Stomach (tissue), 9 donors: ENCODE measurements around the gene CD81. TPM values are rescaled to one million over a fixed set of nuclear protein-coding genes. Genes with fewer than 3 reads are reported as not detected.
"Not testable (repeated sequence)": the region's sequence is repeated elsewhere in the genome, so short reads cannot be mapped to it uniquely, and the experiment has no call there.

ENCODE experiments used
- DNase-seq, 2 donors: peaks; one replicate each; pipeline versions ENCODE4 v3.0.0 to v3.0.0-alpha.2; 2013 to 2019
- H3K27ac ChIP-seq, 5 donors: fragments of 200-600 bp in 4 of 5; sonication (generic) in 4 of 5; one replicate each; pipeline ENCODE4 v1.5.1; 2013 to 2019; ENCODE audit warnings: mild to moderate bottlenecking in 1 of 5, moderate library complexity in 1 of 5
- H3K27me3 ChIP-seq, 3 donors: fragments of 200-600 bp; sonication (generic); one replicate each; pipeline ENCODE4 v1.5.1; 2017 to 2019; ENCODE audit warnings: mixed run types in 1 of 3
- H3K36me3 ChIP-seq, 4 donors: fragments of 200-600 bp; sonication (generic); 1 replicate in 3 of 4; 2 replicates in 1 of 4; pipeline ENCODE4 v1.5.1; 2016 to 2019
- H3K4me1 ChIP-seq, 4 donors: fragments of 200-600 bp; sonication (generic); one replicate each; pipeline ENCODE4 v1.5.1; 2016 to 2019
- H3K4me3 ChIP-seq, 4 donors: fragments of 200-600 bp; sonication (generic) in 3 of 4; one replicate each; pipeline ENCODE4 v1.5.1; 2016 to 2019; ENCODE audit warnings: mild to moderate bottlenecking in 1 of 4
- H3K9me3 ChIP-seq, 4 donors: fragments of 200-600 bp; sonication (generic); one replicate each; pipeline ENCODE4 v1.5.1; 2016 to 2019
- CTCF ChIP-seq, 7 experiments: fragments of 450-650 bp in 4 of 7; fragments of 200-600 bp in 3 of 7; sonication (generic) in 3 of 7; IDR thresholded peaks; one replicate each; pipeline ENCODE4 v1.5.1; 2016 to 2019; ENCODE audit warnings: antibody characterized with exemption in 7 of 7, control low read depth in 2 of 7, mild to moderate bottlenecking in 1 of 7
- EP300 ChIP-seq: sonication (generic); formaldehyde crosslinking; IDR thresholded peaks from one replicate; pipeline ENCODE4 v1.6.1; 2017; ENCODE audit warnings: antibody characterized with exemption
- POLR2A ChIP-seq, 4 donors: fragments of 450-650 bp; IDR thresholded peaks; one replicate each; pipeline ENCODE4 v1.6.1; 2016; ENCODE audit warnings: antibody characterized with exemption in 4 of 4, control low read depth in 2 of 4, mild to moderate bottlenecking in 1 of 4, moderate library complexity in 1 of 4
- POLR2AphosphoS5 ChIP-seq, 3 donors: sonication (generic); formaldehyde crosslinking; IDR thresholded peaks; one replicate each; pipeline ENCODE4 v1.6.1; 2016; ENCODE audit warnings: antibody characterized with exemption in 3 of 3
- WGBS, 5 donors: extraction: QIAGEN DNeasy Blood & Tissue Kit in 3 of 5; methylation state at CpG; one replicate each; pipeline versions ENCODE4 v1.1.5 to v1.1.7; 2013 to 2018; 5-methylcytosine and 5-hydroxymethylcytosine counted together
- intact Hi-C: fragments of 100-400 bp; cut with DNase I; formaldehyde crosslinking; loops from one replicate; pipeline ENCODE4 v1.15.1; 2023; ENCODE audit warnings: low total_unique reads
- polyA plus RNA-seq, 3 donors: library from polyadenylated mRNA; stranded (reverse); fragments of 200-250 nt; gene quantifications; one replicate each; pipeline ENCODE4 v1.2.3, GENCODE V29; 2013
- total RNA-seq, 5 donors: library from RNA; depleted of rRNA; stranded (reverse); fragments of >200 nt; gene quantifications; one replicate each; pipeline versions ENCODE4 v1.1.0 to v1.2.3, GENCODE V29; 2014 to 2016
- donor health status: healthy with polysubstance abuse.
- donor health status: Bipolar disorder and iron deficiency.
- donor health status: healthy.

The CD81 gene
- total and polyA plus RNA-seq, 8 donors, result 95.0 to 327 (median 223) TPM

GRCh38 chr11:2355000-2355644 is 22.0 kb upstream of the CD81 start:
- no peak overlapping the region for H3K4me3 ChIP-seq
- TF ChIP-seq POLR2AphosphoS5 (IDR thresholded peaks at IDR 0.05), result no peak
- TF ChIP-seq EP300, result no peak
- no peak for TF ChIP-seq POLR2A (IDR thresholded peaks at IDR 0.05)
- no peak for TF ChIP-seq CTCF (IDR thresholded peaks at IDR 0.05)
- intact Hi-C loops, result no loop called here
- no peak for DNase-seq
- 73 to 81% (median 76%) methylated on average over 6 to 7 of the region's 7 CpGs for WGBS, 5 donors
- H3K36me3 ChIP-seq, result no peaks in the 10 kb centered on the region
- H3K9me3 ChIP-seq, result peaks cover 0 to 5% (median 0%) of the 10 kb centered on the region in 4 donors
- no peak overlapping the region for H3K27ac ChIP-seq
- no peaks in the 10 kb centered on the region for H3K27me3 ChIP-seq
- no peaks in the 10 kb centered on the region for H3K4me1 ChIP-seq

DNA sequence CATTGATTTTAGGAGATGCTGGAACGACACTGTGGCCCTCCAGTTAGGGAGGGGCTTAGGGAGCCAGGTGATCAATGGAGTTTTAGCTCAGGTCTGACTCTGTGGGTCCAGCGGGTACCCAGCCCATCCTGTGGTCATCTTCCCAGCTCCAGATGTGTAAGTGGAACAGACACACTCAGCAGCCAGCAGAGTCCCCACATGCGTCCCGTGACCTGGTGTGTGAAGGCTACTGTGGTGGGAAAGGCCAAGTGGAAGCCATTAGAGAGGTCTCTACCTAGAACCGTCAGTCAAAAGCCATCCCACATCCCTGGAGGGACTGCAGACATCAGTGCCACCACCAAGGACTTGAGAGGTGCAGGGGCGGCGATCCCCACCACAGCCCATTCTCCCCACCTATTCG is 19.9 kb upstream of the CD81 start:
- intact Hi-C loops, result no loop called here
- H3K9me3 ChIP-seq, result no peaks in the 10 kb centered on the region
- H3K4me3 ChIP-seq, result no peak overlapping the region
- no peaks in the 10 kb centered on the region for H3K4me1 ChIP-seq
- no peak for DNase-seq
- H3K27ac ChIP-seq, result no peak overlapping the region
- no peak for TF ChIP-seq CTCF (IDR thresholded peaks at IDR 0.05)
- no peak for TF ChIP-seq EP300
- TF ChIP-seq POLR2A (IDR thresholded peaks at IDR 0.05), result no peak
- no peaks in the 10 kb centered on the region for H3K36me3 ChIP-seq
- H3K27me3 ChIP-seq, result no peaks in the 10 kb centered on the region
- 57 to 88% (median 73%) methylated on average over 5 to 8 of the region's 8 CpGs for WGBS, 5 donors

DNA sequence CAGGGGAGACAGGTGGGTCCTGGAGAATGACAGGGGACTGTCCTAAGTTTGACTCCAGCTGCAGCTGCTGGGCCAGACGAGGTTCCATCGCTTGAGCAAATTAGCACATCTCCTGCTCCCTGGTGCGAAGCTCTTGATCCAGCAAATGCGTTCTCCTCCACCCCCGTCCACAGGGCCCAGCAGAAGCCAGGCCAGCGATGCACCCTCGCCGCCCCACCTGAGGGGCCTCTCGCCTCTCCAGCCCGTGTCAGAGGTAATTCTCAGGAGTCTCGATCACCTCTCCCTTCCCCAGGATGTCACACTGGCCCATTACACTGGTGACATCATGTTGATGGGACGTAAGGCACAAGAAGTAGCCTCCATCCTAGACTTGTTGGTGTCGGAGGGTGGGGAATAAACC is 19.5 kb upstream of the CD81 start:
- H3K27me3 ChIP-seq, DNase-seq, H3K4me1 ChIP-seq, H3K36me3 ChIP-seq, intact Hi-C loops, H3K4me3 ChIP-seq, H3K9me3 ChIP-seq, H3K27ac ChIP-seq: not testable (repeated sequence)
- 90 to 94% (median 93%) methylated on average over 10 to 13 of the region's 13 CpGs for WGBS, 5 donors

DNA sequence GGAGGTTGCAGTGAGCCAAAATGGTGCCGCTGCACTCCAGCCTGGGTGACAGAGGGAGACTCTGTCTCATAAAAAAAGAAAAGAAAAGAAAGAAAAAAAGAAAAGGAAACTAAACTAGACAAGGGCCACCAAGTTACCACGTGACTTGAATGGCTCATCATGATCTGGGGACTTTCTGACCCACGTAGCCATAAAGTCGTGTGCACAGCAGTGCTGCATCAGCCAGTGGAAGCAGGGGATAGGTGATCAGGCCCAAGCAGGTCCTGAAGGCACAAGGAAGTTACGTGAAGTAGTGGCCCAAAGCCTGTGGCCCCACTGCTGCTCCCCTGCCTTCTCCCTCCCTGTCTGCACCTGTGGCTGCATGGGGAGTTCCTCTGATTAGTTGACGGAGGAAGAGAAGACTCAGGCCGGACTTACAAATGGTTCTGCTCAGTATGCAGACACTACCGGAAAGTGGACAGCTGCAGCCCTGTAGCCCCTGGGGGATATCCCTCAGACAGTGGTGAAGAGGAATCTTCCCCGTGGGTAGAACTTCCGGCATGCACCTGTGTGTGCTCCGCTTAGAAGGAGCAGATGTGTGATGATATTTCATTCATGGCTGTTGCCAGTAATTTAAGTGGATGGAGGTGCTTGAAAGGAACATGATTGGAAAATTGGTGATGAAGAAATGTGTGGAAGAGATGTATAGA is 18.2 kb upstream of the CD81 start:
- TF ChIP-seq EP300, result no peak
- no peak for TF ChIP-seq POLR2AphosphoS5 (IDR thresholded peaks at IDR 0.05)
- TF ChIP-seq CTCF (IDR thresholded peaks at IDR 0.05), result no peak
- no peak for TF ChIP-seq POLR2A (IDR thresholded peaks at IDR 0.05)
- Histone ChIP-seq H3K36me3 (no peaks in the 10 kb centered on the region), H3K4me1 (no peaks in the 10 kb centered on the region), H3K4me3 (no peak overlapping the region), H3K27ac (no peak overlapping the region), H3K27me3 (no peaks in the 10 kb centered on the region), H3K9me3 (no peaks in the 10 kb centered on the region)
- intact Hi-C loops, result no loop called here
- 89 to 94% (median 91%) methylated on average over 11 of the region's 11 CpGs for WGBS, 5 donors
- no peak for DNase-seq

GRCh38 chr11:2359557-2359956 is 17.6 kb upstream of the CD81 start:
- intact Hi-C loops, result no loop called here
- no peaks in the 10 kb centered on the region for H3K4me1 ChIP-seq
- DNase-seq, result no peak
- no peak overlapping the region for H3K4me3 ChIP-seq
- H3K9me3 ChIP-seq, result no peaks in the 10 kb centered on the region
- no peaks in the 10 kb centered on the region for H3K27me3 ChIP-seq
- no peaks in the 10 kb centered on the region for H3K36me3 ChIP-seq
- TF ChIP-seq CTCF (IDR thresholded peaks at IDR 0.05) (no peak), EP300 (no peak), POLR2A (IDR thresholded peaks at IDR 0.05) (no peak), POLR2AphosphoS5 (IDR thresholded peaks at IDR 0.05) (no peak)
- no peak overlapping the region for H3K27ac ChIP-seq
- WGBS, 5 donors, result 89 to 96% (median 93%) methylated on average over 9 of the region's 9 CpGs
